GM21515 (cell line): ENCODE results near the gene EML6.
"Not testable (repeated sequence)": the region's sequence is repeated elsewhere in the genome, so short reads cannot be mapped to it uniquely, and the experiment has no call there.

Experiments
- ATAC-seq: cut with Tn5 transposase; IDR thresholded peaks from one replicate; pipeline ENCODE4 v1.9.1; 2021; ENCODE audit not compliant: unreplicated experiment

The EML6 gene

GRCh38 chr2:54723131-54723995 lies at the start of gene EML6:
EML6 (plus strand) TSS chr2:54723662; CDS start chr2:54725062, 1,400 bp downstream.
- ATAC-seq: peak; percentile 99

GRCh38 chr2:54675281-54675680 lies 48.2 kb upstream of the EML6 start:
- ATAC-seq: no peak

GRCh38 chr2:54675738-54676137 lies 47.7 kb upstream of the EML6 start:
- no peak for ATAC-seq

- no peak for ATAC-seq
Measured at GRCh38 chr2:54676656-54677055, 46.8 kb upstream of the EML6 start.

GRCh38 chr2:54677476-54678265 lies 45.8 kb upstream of the EML6 start:
- ATAC-seq: no peak

GRCh38 chr2:54678719-54679118 lies 44.7 kb upstream of the EML6 start:
- no peak for ATAC-seq

GRCh38 chr2:54680397-54681041 lies 42.9 kb upstream of the EML6 start:
- ATAC-seq: peak; percentile 57

GRCh38 chr2:54681416-54681815 lies 42.0 kb upstream of the EML6 start:
- ATAC-seq: no peak

GRCh38 chr2:54683596-54683995 lies 39.9 kb upstream of the EML6 start:
- ATAC-seq: no peak

- no peak for ATAC-seq
Measured at GRCh38 chr2:54685263-54685775, 38.1 kb upstream of the EML6 start.

- ATAC-seq: no peak
Measured at GRCh38 chr2:54687595-54688152, 35.8 kb upstream of the EML6 start.

- ATAC-seq: no peak
Measured at GRCh38 chr2:54691445-54692135, 31.9 kb upstream of the EML6 start.

GRCh38 chr2:54692556-54692955 lies 30.9 kb upstream of the EML6 start:
- no peak for ATAC-seq

GRCh38 chr2:54695378-54695777 lies 28.1 kb upstream of the EML6 start:
- no peak for ATAC-seq

GRCh38 chr2:54697934-54698333 lies 25.5 kb upstream of the EML6 start:
- no peak for ATAC-seq

GRCh38 chr2:54698926-54699325 lies 24.5 kb upstream of the EML6 start:
- ATAC-seq: not testable (repeated sequence)

GRCh38 chr2:54699665-54700064 lies 23.8 kb upstream of the EML6 start:
- ATAC-seq: no peak

GRCh38 chr2:54701029-54701428 lies 22.4 kb upstream of the EML6 start:
- no peak for ATAC-seq

- no peak for ATAC-seq
Measured at GRCh38 chr2:54704238-54704637, 19.2 kb upstream of the EML6 start.
